GM12891 (cell line): Measurements from ENCODE around the gene SMC6.

Source experiments
- PAX5 ChIP-seq: IDR thresholded peaks from 2 replicates; pipeline ENCODE4 v1.6.1; 2011; ENCODE audit warnings: low read length, moderate library complexity, mild to moderate bottlenecking; ENCODE audit not compliant: insufficient read depth, severe bottlenecking
- POLR2A ChIP-seq: IDR thresholded peaks from 2 replicates; pipeline ENCODE4 v1.6.1; 2011; ENCODE audit warnings: low read depth, low read length, control low read depth
- POLR2AphosphoS5 ChIP-seq: IDR thresholded peaks from 2 replicates; pipeline ENCODE4 v1.6.1; 2011; ENCODE audit warnings: low read depth, low read length, control low read depth
- POU2F2 ChIP-seq: IDR thresholded peaks from 2 replicates; pipeline ENCODE4 v1.6.1; 2011; ENCODE audit warnings: low read depth, mild to moderate bottlenecking, control low read depth, low read length, moderate library complexity
- SPI1 ChIP-seq: IDR thresholded peaks from 2 replicates; pipeline ENCODE4 v1.6.1; 2011; ENCODE audit warnings: low read depth, low read length, control low read depth
- TAF1 ChIP-seq: IDR thresholded peaks from 2 replicates; pipeline ENCODE4 v1.6.1; 2011; ENCODE audit warnings: low read depth, low read length, control low read depth

DNA sequence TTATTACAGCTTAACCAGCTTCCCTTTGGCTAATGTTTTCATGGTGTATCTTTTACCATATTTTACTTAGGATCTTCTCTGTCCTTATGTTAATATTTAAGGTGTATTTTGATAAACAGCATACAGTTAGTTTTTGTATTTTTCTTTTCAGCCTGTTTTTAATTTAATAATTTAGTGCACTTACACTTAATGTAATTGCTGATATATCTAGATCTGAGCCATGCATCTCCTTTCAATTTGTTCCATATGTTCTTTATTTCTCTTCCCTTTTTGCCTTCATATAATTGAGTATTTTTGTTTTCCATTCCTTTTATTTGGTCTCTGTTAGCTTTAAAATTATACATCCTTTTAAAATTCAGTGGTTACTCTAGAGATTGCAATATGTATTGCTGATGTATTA is 78.8 kb downstream of the SMC6 start:
- TF ChIP-seq POLR2AphosphoS5 (no peak), POLR2A (no peak), TAF1 (no peak), PAX5 (no peak), SPI1 (no peak), POU2F2 (no peak)
